ENCODE measurements around the gene UGT1A9. TPM values are rescaled to one million over a fixed set of nuclear protein-coding genes. Genes with fewer than 3 reads are reported as not detected.

The UGT1A9 gene
- total RNA-seq, 2 donors from 2014 or later = not detected

DNA sequence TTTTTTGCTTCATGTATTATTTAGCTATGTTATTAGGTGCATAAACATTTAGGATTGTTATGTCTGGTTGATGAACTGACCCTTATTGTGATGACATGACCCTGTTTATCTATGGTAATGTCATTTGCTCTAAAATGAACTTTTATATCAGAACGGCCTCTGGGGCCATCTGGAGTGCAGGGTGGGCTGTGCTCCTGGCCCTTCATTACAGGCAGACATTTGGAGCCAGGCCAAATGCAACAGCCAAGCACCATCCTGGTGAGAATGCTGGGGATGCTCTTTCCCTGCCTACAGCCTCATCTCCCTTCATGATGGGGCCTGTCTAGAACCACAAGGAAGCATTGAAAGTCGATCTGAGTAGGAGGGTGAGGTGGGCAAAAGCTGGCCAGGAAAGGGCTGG, 144.6 kb downstream of the UGT1A9 start:
- DNase-seq = peak in 1 of 4 donors; percentile 0
- H3K36me3 ChIP-seq (replicated peaks in 1 of 2; ENCODE audit: insufficient read depth in 1 of 2, low read depth in 2 of 2) = no peaks in the 10 kb centered on the region
- no peak for ATAC-seq
- H3K4me3 ChIP-seq = no peak overlapping the region
- no peak overlapping the region for H3K27ac ChIP-seq
- intact Hi-C loops (cut with DNase I) = no loop called here
- H3K4me1 ChIP-seq = no peaks in the 10 kb centered on the region
- 57 to 61% methylated on average over 2 of the region's 2 CpGs for WGBS, 2 donors
- H3K9me3 ChIP-seq = no peaks in the 10 kb centered on the region
- TF ChIP-seq POLR2A (IDR thresholded peaks at IDR 0.05) = no peak
- TF ChIP-seq, protein P1, sequence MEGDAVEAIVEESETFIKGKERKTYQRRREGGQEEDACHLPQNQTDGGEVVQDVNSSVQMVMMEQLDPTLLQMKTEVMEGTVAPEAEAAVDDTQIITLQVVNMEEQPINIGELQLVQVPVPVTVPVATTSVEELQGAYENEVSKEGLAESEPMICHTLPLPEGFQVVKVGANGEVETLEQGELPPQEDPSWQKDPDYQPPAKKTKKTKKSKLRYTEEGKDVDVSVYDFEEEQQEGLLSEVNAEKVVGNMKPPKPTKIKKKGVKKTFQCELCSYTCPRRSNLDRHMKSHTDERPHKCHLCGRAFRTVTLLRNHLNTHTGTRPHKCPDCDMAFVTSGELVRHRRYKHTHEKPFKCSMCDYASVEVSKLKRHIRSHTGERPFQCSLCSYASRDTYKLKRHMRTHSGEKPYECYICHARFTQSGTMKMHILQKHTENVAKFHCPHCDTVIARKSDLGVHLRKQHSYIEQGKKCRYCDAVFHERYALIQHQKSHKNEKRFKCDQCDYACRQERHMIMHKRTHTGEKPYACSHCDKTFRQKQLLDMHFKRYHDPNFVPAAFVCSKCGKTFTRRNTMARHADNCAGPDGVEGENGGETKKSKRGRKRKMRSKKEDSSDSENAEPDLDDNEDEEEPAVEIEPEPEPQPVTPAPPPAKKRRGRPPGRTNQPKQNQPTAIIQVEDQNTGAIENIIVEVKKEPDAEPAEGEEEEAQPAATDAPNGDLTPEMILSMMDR (IDR thresholded peaks at IDR 0.05) = no peak
- H3K27me3 ChIP-seq = no peaks in the 10 kb centered on the region

- TF ChIP-seq, protein P1 (IDR thresholded peaks at IDR 0.05) = no peak
- TF ChIP-seq POLR2A (IDR thresholded peaks at IDR 0.05) = no peak
- DNase-seq = peak in 2 of 4 donors; percentile 2
- WGBS, 2 donors = 87 to 88% methylated on average over 4 of the region's 4 CpGs
- intact Hi-C loops (cut with DNase I) = no loop called here
- Histone ChIP-seq H3K9me3 (no peaks in the 10 kb centered on the region), H3K36me3 (replicated peaks in 1 of 2; ENCODE audit: insufficient read depth in 1 of 2, low read depth in 2 of 2) (no peaks in the 10 kb centered on the region), H3K4me1 (no peaks in the 10 kb centered on the region), H3K4me3 (no peak overlapping the region), H3K27ac (no peak overlapping the region), H3K27me3 (no peaks in the 10 kb centered on the region)
- ATAC-seq = no peak
Observed at GRCh38 chr2:233816771-233817170, 145.1 kb downstream of the UGT1A9 start.

GRCh38 chr2:233817361-233817911, 145.7 kb downstream of the UGT1A9 start:
- no peaks in the 10 kb centered on the region for H3K27me3 ChIP-seq
- WGBS, 2 donors = 71 to 75% methylated on average over 3 of the region's 3 CpGs
- no peak overlapping the region for H3K27ac ChIP-seq
- H3K4me1 ChIP-seq = no peaks in the 10 kb centered on the region
- no peak for ATAC-seq
- DNase-seq = peak in 1 of 4 donors; percentile 4
- no peak overlapping the region for H3K4me3 ChIP-seq
- intact Hi-C loops (cut with DNase I) = no loop called here
- TF ChIP-seq, protein P1 (IDR thresholded peaks at IDR 0.05) = no peak
- TF ChIP-seq POLR2A (IDR thresholded peaks at IDR 0.05) = no peak
- no peaks in the 10 kb centered on the region for H3K36me3 ChIP-seq (replicated peaks in 1 of 2; ENCODE audit: insufficient read depth in 1 of 2, low read depth in 2 of 2)
- no peaks in the 10 kb centered on the region for H3K9me3 ChIP-seq

DNA sequence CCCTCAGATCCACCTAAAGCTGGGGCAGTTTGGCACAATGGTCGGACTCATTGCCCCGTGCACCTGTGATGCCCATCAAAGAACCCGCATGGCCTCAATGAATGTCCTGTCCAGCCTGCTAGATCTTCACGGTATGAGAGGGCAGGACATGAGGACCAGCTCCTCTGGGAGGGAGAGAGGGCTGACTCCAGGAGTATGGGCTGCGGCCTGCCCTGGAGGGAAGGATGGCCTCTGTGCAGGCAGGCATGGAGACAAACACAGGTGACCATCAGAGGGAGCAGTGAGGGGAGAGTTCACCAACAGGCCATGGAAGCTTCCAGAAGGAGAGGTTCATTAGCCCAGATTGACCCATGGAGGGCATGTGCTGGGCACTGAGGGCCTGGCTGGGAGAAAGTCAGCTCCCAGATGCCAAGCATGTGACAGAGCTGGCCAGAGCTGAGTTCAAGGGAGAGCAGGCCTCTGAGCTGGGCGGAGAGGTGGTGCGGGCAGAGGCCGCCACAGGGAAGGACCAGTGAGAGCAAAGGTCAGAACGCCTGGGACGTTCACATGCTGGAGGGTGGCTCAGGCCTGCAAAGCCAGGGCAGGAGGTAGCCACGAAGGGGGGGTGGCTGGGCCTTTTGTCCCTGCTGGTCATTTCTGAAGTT, 146.4 kb downstream of the UGT1A9 start:
- intact Hi-C loops (cut with DNase I) = no loop called here
- H3K36me3 ChIP-seq (replicated peaks in 1 of 2; ENCODE audit: insufficient read depth in 1 of 2, low read depth in 2 of 2) = no peaks in the 10 kb centered on the region
- H3K4me3 ChIP-seq = no peak overlapping the region
- DNase-seq (peak in 2 of 4 donors; percentile 2 to 3), ATAC-seq (no peak)
- TF ChIP-seq, protein P1 (IDR thresholded peaks at IDR 0.05) = no peak
- no peak for TF ChIP-seq POLR2A (IDR thresholded peaks at IDR 0.05)
- WGBS, 2 donors = 78 to 95% methylated on average over 4 to 10 of the region's 11 CpGs
- H3K27me3 ChIP-seq = no peaks in the 10 kb centered on the region
- H3K4me1 ChIP-seq = no peaks in the 10 kb centered on the region
- no peaks in the 10 kb centered on the region for H3K9me3 ChIP-seq
- H3K27ac ChIP-seq = no peak overlapping the region
